ENCODE data around the gene GPR160.

Gene GPR160

DNA sequence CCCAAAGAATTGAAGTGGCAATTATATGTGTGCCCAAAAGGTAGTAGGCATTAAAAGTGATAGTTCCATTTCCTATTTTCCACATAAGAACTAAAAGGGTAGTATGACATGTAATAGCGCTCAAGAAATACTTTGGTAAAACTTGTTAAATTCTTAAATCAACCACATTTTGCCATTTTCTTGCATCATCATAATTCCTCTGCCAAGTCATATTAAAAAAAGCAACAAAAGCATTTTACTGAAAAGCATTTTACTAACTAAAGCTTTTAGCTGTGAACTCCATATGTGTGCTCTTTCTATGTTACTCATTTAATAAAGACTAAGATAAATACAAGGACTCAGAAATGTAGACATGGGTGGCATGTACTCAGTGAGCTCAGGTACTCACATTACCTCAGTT lies 70.1 kb downstream of the GPR160 start:
- no peak overlapping the region for H3K18ac ChIP-seq (ENCODE audit: low read depth in 1 of 2, low read length in 2 of 2)
- H2BK5ac ChIP-seq (ENCODE audit: low read depth, low read length, poor library complexity, severe bottlenecking): no peak overlapping the region
- no peak overlapping the region for H3K14ac ChIP-seq (ENCODE audit: low read length in 2 of 2)
- DNase-seq: no peak
- H3K79me1 ChIP-seq (replicated peaks; ENCODE audit: low read length, poor library complexity, severe bottlenecking): peaks cover 14% of the 10 kb centered on the region
- H3K4me3 ChIP-seq (ENCODE audit: insufficient read depth in 1 of 2, low read depth in 1 of 2, low read length in 2 of 2): no peak overlapping the region
- H2AK5ac ChIP-seq (ENCODE audit: low read length, severe bottlenecking): no peak overlapping the region
- H3K4ac ChIP-seq (ENCODE audit: low read depth in 1 of 2, low read length in 2 of 2): no peak overlapping the region
- H3K27me3 ChIP-seq (ENCODE audit: control insufficient read depth in 1 of 2, insufficient read depth in 1 of 2, low read length in 2 of 2): no peaks in the 10 kb centered on the region
- no peak overlapping the region for H2BK120ac ChIP-seq (ENCODE audit: low read depth, low read length)
- WGBS: 100% methylated on average over 1 of the region's 1 CpG
- no peak overlapping the region for H2BK15ac ChIP-seq (ENCODE audit: low read depth, poor library complexity, severe bottlenecking)
- H4K8ac ChIP-seq (ENCODE audit: low read length): no peak overlapping the region
- no peak overlapping the region for H2AFZ ChIP-seq (ENCODE audit: low read depth, low read length)
- no peak overlapping the region for H3K27ac ChIP-seq (ENCODE audit: low read length, poor library complexity, severe bottlenecking)
- H3K9me3 ChIP-seq (ENCODE audit: control insufficient read depth, low read length): no peaks in the 10 kb centered on the region
- H2BK12ac ChIP-seq (ENCODE audit: low read length in 2 of 2): no peak overlapping the region
- H4K91ac ChIP-seq (ENCODE audit: low read length): no peak overlapping the region
- H3K23ac ChIP-seq (ENCODE audit: low read length in 2 of 2): no peak overlapping the region
- no peak overlapping the region for H3K4me2 ChIP-seq (ENCODE audit: low read length, poor library complexity, severe bottlenecking)
- no peak overlapping the region for H3K9ac ChIP-seq (ENCODE audit: low read length)
- peaks cover 4 to 93% of the 10 kb centered on the region in 2 experiments for H3K36me3 ChIP-seq (ENCODE audit: control insufficient read depth in 1 of 2, insufficient read depth in 2 of 2, low read depth in 1 of 2, low read length in 2 of 2)
- H3K4me1 ChIP-seq (ENCODE audit: control insufficient read depth, insufficient read depth, low read depth, low read length): no peaks in the 10 kb centered on the region

DNA sequence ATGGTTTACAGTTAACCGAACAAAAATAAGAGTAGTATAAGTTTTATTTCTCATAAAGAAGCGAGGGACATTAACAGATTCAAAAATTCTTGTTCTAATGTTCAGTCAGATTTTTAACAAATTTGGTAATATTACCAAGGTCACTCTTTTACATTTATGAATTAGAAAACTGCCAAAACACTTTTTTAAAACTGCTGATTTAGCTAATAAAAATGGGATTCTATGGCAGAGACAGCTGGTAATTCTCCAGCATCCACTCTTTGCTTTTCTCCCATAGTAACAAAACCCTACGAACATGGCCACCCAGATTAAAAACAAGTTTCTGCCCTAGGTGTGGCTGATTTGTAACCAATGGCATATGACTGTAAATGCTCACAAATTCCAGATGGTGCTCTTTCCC lies 71.2 kb downstream of the GPR160 start:
- Histone ChIP-seq H2BK5ac (ENCODE audit: low read depth, low read length, poor library complexity, severe bottlenecking) (no peak overlapping the region), H3K23ac (ENCODE audit: low read length in 2 of 2) (no peak overlapping the region), H3K4ac (ENCODE audit: low read depth in 1 of 2, low read length in 2 of 2) (no peak overlapping the region), H2BK120ac (ENCODE audit: low read depth, low read length) (no peak overlapping the region), H2AK5ac (ENCODE audit: low read length, severe bottlenecking) (no peak overlapping the region), H3K14ac (ENCODE audit: low read length in 2 of 2) (no peak overlapping the region), H2AFZ (ENCODE audit: low read depth, low read length) (no peak overlapping the region), H3K9ac (ENCODE audit: low read length) (no peak overlapping the region), H3K18ac (ENCODE audit: low read depth in 1 of 2, low read length in 2 of 2) (no peak overlapping the region), H3K79me1 (replicated peaks; ENCODE audit: low read length, poor library complexity, severe bottlenecking) (peaks cover 10% of the 10 kb centered on the region), H2BK15ac (ENCODE audit: low read depth, poor library complexity, severe bottlenecking) (no peak overlapping the region), H3K4me2 (ENCODE audit: low read length, poor library complexity, severe bottlenecking) (no peak overlapping the region), H3K27ac (ENCODE audit: low read length, poor library complexity, severe bottlenecking) (no peak overlapping the region), H3K27me3 (ENCODE audit: control insufficient read depth in 1 of 2, insufficient read depth in 1 of 2, low read length in 2 of 2) (no peaks in the 10 kb centered on the region), H2BK12ac (ENCODE audit: low read length in 2 of 2) (no peak overlapping the region), H3K4me1 (ENCODE audit: control insufficient read depth, insufficient read depth, low read depth, low read length) (no peaks in the 10 kb centered on the region), H3K9me3 (ENCODE audit: control insufficient read depth, low read length) (no peaks in the 10 kb centered on the region), H3K4me3 (ENCODE audit: insufficient read depth in 1 of 2, low read depth in 1 of 2, low read length in 2 of 2) (no peak overlapping the region), H3K36me3 (ENCODE audit: control insufficient read depth in 1 of 2, insufficient read depth in 2 of 2, low read depth in 1 of 2, low read length in 2 of 2) (peaks cover 1 to 94% of the 10 kb centered on the region in 2 experiments), H4K91ac (ENCODE audit: low read length) (no peak overlapping the region), H4K8ac (ENCODE audit: low read length) (no peak overlapping the region)
- DNase-seq: no peak
- no CpG with 5 or more reads among the region's 3 CpGs for WGBS

DNA sequence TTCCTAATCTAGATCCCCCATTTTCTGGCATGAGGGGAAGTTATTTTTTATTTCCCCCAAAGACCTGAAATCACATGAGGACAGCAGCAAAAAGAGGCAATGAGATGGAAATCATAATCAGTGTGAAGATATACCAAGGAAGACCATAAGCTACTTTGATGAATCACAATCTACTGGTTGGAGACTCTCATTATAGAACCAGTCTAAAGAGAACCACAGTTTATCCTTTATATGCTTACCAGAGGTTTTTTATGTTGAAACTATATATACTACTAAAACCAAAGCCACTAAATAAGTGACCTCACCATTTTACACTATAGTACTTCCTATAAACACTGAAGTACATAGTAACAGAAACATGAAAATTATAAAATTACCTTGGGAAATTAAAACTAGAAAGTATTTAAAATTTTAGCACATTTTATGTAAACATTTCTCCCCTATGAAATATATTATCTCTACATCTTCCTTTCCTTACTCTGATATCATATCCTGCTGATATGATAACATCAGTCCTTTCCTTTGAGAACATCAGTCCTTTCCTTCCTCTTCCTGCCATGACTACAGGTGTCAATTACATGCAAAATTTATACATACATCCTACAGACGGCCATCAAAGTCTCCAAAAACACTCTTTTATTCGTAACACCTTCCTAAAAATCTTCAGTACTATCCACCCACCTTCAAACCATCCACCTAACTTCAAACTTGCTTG lies 71.9 kb downstream of the GPR160 start:
- H4K8ac ChIP-seq (ENCODE audit: low read length): no peak overlapping the region
- H4K91ac ChIP-seq (ENCODE audit: low read length): no peak overlapping the region
- H3K27me3 ChIP-seq (ENCODE audit: control insufficient read depth in 1 of 2, insufficient read depth in 1 of 2, low read length in 2 of 2): no peaks in the 10 kb centered on the region
- H2BK12ac ChIP-seq (ENCODE audit: low read length in 2 of 2): no peak overlapping the region
- H3K18ac ChIP-seq (ENCODE audit: low read depth in 1 of 2, low read length in 2 of 2): no peak overlapping the region
- H3K27ac ChIP-seq (ENCODE audit: low read length, poor library complexity, severe bottlenecking): no peak overlapping the region
- H2BK15ac ChIP-seq (ENCODE audit: low read depth, poor library complexity, severe bottlenecking): no peak overlapping the region
- WGBS: 98% methylated on average over 2 of the region's 2 CpGs
- H3K36me3 ChIP-seq (ENCODE audit: control insufficient read depth in 1 of 2, insufficient read depth in 2 of 2, low read depth in 1 of 2, low read length in 2 of 2): peaks cover 3 to 94% of the 10 kb centered on the region in 2 experiments
- no peak overlapping the region for H3K4ac ChIP-seq (ENCODE audit: low read depth in 1 of 2, low read length in 2 of 2)
- H3K79me1 ChIP-seq (replicated peaks; ENCODE audit: low read length, poor library complexity, severe bottlenecking): peaks cover 7% of the 10 kb centered on the region
- no peak for DNase-seq
- no peak overlapping the region for H3K14ac ChIP-seq (ENCODE audit: low read length in 2 of 2)
- H2AFZ ChIP-seq (ENCODE audit: low read depth, low read length): no peak overlapping the region
- no peak overlapping the region for H2AK5ac ChIP-seq (ENCODE audit: low read length, severe bottlenecking)
- H2BK120ac ChIP-seq (ENCODE audit: low read depth, low read length): no peak overlapping the region
- no peaks in the 10 kb centered on the region for H3K4me1 ChIP-seq (ENCODE audit: control insufficient read depth, insufficient read depth, low read depth, low read length)
- no peak overlapping the region for H3K9ac ChIP-seq (ENCODE audit: low read length)
- no peak overlapping the region for H2BK5ac ChIP-seq (ENCODE audit: low read depth, low read length, poor library complexity, severe bottlenecking)
- no peak overlapping the region for H3K4me3 ChIP-seq (ENCODE audit: insufficient read depth in 1 of 2, low read depth in 1 of 2, low read length in 2 of 2)
- no peaks in the 10 kb centered on the region for H3K9me3 ChIP-seq (ENCODE audit: control insufficient read depth, low read length)
- no peak overlapping the region for H3K4me2 ChIP-seq (ENCODE audit: low read length, poor library complexity, severe bottlenecking)
- H3K23ac ChIP-seq (ENCODE audit: low read length in 2 of 2): no peak overlapping the region

DNA sequence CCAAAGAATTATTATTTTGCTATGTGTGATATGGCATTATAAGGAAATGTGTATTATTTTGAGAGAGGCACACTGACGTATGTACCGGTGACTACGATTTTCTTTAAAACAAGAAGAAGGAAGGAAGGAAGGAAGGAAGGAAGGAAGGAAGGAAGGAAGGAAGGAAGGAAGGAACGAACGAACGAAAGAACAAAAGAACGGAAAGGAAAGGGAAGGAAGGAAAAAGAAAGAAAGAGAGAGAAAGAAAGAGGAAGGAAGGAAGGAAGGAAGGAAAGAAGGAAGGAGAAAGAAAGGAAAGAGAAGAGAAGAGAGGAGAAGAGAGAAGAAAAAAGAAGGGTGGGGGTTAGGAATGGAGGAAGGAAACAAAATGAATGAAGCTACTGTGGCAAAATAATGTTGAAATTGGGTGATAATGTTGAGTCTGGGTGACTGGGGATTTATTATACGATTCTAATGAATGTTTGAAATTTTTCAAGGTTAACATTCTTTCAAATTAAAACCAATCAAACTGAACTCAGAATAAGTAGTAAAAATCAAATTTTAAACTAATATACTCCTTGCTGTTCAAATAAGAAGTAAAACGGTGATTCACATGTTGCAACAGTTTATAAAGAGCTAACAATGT lies 73.5 kb downstream of the GPR160 start:
- Histone ChIP-seq H3K4me1 (ENCODE audit: control insufficient read depth, insufficient read depth, low read depth, low read length) (no peaks in the 10 kb centered on the region), H4K8ac (ENCODE audit: low read length) (no peak overlapping the region), H3K9ac (ENCODE audit: low read length) (no peak overlapping the region), H3K27ac (ENCODE audit: low read length, poor library complexity, severe bottlenecking) (no peak overlapping the region), H3K9me3 (ENCODE audit: control insufficient read depth, low read length) (no peaks in the 10 kb centered on the region), H2AK5ac (ENCODE audit: low read length, severe bottlenecking) (no peak overlapping the region), H4K91ac (ENCODE audit: low read length) (no peak overlapping the region), H3K27me3 (ENCODE audit: control insufficient read depth in 1 of 2, insufficient read depth in 1 of 2, low read length in 2 of 2) (no peaks in the 10 kb centered on the region), H3K36me3 (ENCODE audit: control insufficient read depth in 1 of 2, insufficient read depth in 2 of 2, low read depth in 1 of 2, low read length in 2 of 2) (peaks cover 5 to 94% of the 10 kb centered on the region in 2 experiments), H3K18ac (ENCODE audit: low read depth in 1 of 2, low read length in 2 of 2) (no peak overlapping the region), H3K14ac (ENCODE audit: low read length in 2 of 2) (no peak overlapping the region), H3K4me2 (ENCODE audit: low read length, poor library complexity, severe bottlenecking) (no peak overlapping the region), H2BK15ac (ENCODE audit: low read depth, poor library complexity, severe bottlenecking) (no peak overlapping the region), H3K79me1 (replicated peaks; ENCODE audit: low read length, poor library complexity, severe bottlenecking) (peaks cover 8% of the 10 kb centered on the region), H3K4ac (ENCODE audit: low read depth in 1 of 2, low read length in 2 of 2) (no peak overlapping the region), H2AFZ (ENCODE audit: low read depth, low read length) (no peak overlapping the region), H2BK120ac (ENCODE audit: low read depth, low read length) (no peak overlapping the region), H3K4me3 (ENCODE audit: insufficient read depth in 1 of 2, low read depth in 1 of 2, low read length in 2 of 2) (no peak overlapping the region), H3K23ac (ENCODE audit: low read length in 2 of 2) (no peak overlapping the region), H2BK12ac (ENCODE audit: low read length in 2 of 2) (no peak overlapping the region), H2BK5ac (ENCODE audit: low read depth, low read length, poor library complexity, severe bottlenecking) (no peak overlapping the region)
- DNase-seq: no peak
- 98% methylated on average over 8 of the region's 9 CpGs for WGBS

Measured in mesenchymal stem cell (in vitro differentiated cells and primary cell).